ENCODE results near the gene OS9.

The OS9 gene

DNA sequence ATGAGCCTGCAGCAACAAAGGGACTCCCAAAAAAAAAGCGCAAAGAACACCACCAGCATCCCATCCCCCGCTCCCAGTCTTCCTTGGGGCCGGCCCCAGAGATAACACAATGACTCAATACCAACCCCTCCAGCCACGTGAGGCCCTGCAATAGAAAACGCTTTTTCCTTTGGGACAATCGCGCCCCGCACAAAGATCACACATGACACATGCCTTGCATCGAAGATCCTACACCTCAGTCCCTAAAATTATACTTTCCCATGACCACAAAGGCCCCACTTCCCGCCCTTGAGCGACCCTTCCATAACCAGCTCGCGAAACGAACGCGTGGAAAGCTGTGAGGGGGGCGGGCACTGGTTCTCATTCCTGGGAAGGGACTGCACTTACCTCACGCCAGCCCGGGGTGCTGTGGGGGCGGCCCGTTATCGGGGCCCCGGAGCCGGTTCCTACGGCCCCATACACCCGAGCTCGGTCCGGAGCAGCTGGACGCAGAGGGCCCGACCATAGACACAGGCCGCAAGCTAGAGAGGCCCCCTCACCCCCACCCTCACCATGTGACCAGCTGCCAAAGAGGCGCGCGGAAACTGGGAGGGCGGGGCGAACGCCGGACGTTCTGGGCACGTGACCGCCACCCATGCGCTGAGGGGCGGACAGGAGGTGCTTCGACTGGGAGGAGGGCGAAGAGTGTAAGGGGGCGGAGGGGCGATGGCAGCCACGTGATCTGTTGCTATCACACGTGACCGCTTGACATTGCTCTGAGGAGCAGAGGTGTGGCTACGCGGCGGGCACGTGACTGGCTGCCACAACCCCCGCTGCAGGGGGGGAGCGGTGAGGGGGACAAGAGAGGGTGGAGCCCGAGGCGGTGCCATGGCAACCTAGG is 58.1 kb downstream of the OS9 start, which contains the start of gene CDK4:
Gene CDK4 (minus strand): TSS at position 523 of the 880 bp plus-strand sequence. CDS start 593 bp downstream, outside the sequence.
- DNase-seq (ENCODE audit: low read depth), result peak; percentile 99

DNA sequence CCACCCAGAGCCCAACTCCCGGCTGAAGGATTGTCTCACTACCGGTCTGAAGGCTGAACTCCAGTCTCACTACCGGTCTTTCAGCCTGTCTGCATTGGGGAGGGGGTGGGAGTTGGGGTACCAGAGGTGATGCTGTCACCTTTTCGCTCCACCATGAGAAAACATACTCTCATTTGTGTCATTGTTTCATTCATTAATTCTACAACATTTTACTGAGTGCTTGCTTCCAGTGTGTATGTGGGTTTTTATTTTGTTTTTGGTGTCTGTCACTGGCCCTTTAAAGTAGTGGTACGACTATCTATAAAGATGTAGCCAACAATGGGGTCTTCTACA is 58.7 kb downstream of the OS9 start:
- no peak for DNase-seq (ENCODE audit: low read depth)

DNA sequence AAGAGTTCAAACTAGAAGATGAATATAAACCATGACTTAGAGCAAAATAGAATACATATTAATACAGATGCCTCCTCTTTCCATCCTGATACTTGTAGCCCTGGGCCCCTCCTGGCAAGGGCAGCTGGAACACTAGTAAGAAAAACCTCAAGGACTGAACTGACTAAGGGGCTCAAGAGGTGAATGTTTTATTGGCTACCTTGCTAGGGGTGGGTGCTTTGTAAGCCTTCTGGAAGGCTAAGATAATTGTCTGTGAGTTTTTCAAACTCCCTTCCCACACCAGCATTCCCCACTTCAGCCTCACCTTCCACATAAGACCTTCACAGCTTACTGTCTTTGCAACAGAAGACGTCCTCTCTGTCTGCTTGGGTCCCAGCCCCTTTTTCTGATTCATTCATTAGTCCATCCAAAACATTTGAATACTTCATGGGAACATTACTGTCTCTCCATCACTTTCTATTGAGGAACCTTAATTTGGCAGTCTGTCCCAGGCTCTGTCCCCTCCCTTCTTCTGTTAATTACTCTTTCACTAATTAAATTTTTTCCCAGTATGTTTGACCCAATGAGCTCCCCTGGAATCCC is 59.9 kb downstream of the OS9 start:
- no peak for DNase-seq (ENCODE audit: low read depth)

DNA sequence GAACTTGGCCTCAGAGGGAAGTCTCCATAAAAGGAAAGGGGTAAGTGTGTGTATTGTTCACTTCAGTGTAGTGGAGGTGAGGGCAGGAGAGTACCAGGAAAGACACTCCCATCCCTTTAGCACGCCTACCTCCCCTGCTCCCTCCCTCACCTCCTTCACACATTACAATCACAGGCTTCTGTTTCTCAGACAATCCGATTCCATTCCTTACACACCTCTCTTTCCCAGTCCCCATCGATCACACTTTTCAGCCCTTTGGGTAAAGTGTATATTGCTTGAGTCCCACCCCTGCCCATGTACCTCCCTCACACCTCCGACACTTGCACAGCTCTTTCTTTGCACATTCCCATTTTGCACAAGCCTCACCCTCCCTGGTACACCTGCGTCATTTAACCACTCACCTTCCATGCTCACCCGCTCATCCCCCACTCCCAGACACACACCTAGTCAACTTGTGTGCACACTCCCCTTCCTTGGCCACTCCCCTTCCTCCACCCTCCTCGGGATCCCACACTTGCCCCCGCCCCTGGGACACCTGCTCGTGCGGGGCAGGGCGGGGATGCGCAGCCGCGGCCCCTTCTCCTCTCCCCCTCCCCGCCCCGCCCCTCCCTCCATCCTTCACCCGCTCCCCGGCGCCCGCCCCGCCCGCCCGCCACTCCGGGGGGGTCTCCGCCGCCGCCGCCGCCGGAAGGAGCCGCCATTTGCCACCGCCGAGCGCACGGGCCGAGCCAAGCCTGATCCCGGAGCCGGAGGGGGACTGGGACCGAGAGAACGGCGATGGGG is 60.7 kb downstream of the OS9 start, which contains the start of gene MARCHF9:
Gene MARCHF9 (plus strand): TSS at position 693 of the 783 bp plus-strand sequence. CDS start 426 bp downstream, outside the sequence.
- DNase-seq (ENCODE audit: low read depth), result no peak

DNA sequence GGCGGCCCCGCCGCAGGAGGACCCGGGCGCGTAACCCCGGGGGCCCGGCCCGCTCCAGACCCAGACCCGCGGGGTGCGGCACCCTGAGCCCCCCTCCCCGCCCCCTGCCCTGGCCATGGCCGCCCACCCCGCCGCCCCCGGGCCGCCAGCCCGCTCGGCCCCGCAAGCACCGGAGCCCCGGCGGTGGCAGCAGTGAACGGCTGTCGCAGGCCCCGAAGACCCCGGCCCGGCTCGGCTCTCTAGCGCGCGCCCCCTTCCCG is 61.2 kb downstream of the OS9 start:
- DNase-seq (ENCODE audit: low read depth), result no peak

DNA sequence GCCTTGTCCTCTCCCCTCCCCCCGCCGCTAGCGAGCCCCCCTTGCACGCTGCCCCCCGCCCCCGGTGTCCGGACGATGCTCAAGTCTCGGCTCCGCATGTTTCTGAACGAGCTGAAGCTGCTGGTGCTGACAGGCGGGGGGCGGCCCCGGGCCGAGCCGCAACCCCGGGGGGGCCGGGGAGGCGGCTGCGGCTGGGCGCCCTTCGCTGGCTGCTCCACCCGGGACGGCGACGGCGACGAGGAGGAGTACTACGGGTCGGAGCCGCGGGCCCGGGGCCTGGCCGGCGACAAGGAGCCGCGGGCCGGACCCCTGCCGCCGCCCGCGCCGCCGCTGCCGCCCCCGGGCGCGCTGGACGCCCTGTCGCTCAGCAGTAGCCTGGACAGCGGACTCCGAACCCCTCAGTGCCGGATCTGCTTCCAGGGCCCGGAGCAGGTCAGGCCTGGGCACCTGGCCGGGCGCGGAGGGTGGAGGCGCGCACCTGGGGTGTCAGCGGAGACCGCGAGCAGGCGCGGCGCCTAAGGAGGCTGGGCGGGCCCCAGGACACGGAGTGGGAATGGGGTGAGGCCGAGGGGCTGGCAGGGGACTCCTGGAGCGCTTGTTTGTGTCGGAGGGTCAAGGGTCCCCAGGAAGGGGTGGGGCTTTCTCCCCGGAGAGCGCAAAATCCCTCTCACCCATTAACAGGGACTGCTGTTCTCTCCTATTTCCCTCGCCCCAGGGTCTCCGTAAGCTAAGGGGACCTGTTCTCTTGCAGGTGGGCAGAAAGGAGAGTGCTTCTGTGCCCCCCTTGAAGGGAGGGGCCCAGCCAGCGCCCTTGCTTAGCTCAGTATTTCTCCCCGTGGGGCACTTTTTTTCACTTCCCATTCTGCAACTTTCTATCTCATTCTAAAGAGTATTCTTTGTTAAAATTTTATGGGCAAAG is 61.8 kb downstream of the OS9 start:
- no peak for DNase-seq (ENCODE audit: low read depth)

DNA sequence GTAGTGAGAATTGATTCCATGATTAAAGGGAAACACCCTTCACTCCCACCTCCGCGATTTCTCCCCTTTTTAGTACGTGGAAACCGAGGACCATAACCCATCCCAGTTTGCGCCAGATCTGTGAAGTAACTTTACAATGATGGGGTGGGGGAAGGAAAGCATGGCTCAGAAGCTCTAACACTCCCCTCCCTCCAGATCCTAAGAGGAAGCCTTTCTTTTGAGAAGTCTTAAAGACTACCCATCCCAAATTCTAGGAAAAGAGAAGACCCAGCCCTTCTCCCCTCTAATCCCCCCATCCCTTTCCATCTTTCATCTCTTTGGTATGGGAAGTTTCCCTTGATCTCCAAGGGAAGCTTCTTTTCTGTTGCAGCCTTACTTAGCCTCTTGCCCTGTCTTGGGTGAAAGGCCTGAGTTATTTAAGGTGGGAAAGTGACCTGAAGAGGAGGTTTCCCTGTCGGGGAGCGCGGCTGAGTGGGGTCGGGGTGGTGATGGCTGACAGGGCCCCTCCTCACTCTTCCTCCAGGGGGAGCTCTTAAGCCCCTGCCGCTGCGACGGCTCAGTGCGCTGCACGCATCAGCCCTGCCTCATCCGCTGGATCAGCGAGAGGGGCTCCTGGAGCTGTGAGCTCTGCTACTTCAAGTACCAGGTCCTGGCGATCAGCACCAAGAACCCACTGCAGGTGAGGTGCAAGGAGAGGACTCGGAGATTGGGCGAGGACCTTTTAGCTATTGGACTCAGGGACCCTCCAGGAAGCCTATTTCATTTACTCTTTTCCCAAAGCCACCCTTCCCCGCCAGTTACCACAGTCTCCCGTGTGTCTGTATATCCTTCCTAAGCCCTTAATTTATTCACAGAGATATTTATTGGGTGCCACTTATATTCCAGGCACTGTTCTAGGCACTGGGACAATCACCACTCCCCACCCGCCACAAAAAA is 62.7 kb downstream of the OS9 start:
- DNase-seq (ENCODE audit: low read depth), result no peak

DNA sequence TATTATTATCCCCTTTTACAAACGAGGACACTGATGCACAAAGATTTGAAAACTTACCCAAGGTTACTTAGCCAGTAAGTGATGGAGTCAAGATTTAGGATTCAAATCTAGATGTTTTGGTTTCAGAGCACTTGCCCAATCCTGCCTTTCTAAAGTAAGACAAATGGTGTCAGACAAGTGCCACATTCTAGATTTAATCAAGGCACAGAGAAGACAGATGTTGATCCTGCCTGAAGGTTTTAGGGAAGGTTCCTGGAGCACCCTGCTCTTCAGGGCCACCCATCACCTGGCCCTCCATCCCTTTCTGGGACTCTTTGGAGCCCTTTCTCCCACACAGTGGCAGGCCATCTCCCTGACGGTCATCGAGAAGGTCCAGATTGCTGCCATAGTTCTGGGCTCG is 63.8 kb downstream of the OS9 start:
- no peak for DNase-seq (ENCODE audit: low read depth)

DNA sequence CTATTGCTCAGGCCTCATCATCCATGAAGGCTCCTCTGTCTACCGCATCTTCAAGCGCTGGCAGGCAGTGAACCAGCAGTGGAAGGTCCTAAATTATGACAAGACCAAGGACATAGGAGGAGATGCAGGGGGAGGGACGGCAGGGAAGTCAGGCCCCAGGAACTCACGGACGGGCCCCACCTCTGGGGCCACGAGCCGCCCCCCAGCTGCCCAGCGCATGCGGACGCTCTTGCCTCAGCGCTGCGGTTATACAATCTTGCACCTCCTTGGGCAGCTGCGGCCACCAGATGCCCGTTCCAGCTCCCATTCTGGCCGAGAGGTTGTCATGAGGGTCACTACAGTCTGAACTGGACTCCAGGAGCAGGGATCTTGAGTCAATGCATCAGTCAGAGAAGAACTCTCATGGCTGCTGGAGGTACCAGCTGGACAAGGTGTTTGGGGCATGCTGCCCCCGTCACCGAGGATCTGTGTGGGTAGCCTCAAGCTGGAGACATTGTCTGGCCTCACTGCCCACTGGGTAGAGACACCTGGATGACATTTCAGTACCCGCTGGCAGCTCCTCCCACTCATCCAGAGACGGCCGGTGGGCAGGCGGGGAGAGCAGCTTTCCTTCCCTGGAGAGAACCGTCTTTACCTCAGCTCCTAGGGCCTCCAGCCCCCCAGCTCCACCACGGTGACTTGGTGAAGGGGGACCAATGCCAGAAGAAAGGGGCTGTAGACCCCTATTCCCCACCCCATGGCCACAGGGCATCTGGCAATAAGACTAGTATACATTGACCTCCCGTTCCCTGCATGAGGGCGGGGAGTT is 64.8 kb downstream of the OS9 start:
- DNase-seq (ENCODE audit: low read depth), result no peak

DNA sequence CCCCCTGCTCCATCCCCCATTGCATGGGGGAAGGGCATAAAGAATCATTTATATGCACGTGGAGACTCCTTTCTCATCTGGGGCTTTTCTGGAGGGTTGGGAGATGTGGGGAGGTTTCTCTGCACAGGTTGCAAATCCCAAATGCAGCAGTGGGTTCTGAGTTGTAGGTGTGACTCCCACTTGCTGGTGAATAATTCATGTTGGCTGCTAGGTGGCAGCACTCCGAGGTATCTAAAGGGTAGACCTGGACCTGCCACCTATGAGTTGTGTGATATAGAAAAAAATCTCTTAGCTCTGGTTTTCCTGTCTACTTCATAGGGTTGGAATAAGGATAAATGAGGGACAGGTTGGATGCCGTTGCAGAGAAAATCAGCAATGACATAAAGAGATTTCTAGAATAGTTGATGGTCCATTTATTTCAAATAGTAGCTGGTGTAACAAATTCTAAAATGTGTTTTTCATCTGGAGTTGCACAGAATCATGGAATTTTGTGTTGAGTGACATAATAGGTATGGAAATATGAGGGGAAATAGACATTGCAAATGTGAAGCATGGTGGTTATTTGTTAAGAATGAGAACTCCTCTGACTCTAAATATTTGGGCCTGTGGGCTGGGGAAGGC is 65.5 kb downstream of the OS9 start:
- no peak for DNase-seq (ENCODE audit: low read depth)

DNA sequence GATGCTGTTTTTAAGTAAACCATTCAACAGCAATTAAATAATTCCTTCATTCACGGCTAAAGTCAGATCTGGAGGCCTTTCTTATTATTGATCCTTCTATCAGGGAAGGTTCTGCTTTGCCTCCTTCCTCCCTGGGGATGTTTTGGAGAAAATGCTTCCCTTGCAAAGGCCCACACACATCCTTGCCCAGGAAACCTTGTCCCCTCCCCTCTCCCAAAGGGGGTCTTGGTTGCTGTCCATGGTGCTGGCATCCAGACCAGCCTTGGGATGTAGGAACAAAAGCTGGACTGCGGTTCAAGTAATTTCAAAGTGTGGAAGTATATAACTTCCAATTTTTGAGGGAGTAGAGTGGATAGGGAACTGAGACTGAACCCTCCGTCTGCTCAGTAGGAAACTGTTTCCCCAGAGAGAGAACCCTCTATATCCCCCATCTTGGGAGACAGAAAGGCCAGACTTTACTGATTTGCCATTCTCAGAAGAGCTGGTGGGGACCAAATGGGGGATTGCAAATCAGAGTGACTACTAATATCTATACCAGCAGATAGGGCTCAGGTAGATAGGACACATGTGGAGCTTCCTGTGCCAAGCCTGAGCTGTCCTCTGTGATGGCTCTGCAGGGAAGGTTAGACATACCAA is 66.5 kb downstream of the OS9 start:
- no peak for DNase-seq (ENCODE audit: low read depth)

DNA sequence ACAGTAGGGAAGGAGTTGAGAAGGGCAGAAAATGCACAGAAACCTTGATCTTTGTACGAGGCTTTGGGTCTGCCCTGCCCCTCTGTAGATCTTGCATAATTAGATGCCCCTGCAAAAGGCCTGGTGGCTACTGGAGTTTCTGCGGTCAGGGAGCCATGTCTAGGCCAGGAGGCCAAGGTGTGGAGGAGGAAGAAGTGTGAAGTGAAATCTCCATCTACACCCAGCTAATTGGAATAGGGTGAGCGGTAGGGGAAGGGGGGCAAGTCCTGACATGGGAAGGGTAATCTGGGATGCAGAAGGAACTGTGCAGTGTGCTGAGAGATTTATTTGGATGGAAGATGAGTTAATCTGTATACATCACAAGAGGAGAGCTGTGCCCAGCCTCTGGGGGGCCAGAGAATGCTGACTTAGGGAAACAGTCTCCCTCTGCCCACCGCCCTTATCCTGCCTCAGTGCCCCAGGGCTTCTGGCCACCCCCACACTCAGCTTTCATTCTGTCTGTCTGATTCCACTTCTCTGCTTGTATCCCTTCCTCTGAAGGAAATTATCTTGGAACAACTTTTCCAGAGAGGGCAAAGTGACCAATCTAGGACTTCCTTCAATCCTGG is 67.6 kb downstream of the OS9 start:
- DNase-seq (ENCODE audit: low read depth), result no peak

DNA sequence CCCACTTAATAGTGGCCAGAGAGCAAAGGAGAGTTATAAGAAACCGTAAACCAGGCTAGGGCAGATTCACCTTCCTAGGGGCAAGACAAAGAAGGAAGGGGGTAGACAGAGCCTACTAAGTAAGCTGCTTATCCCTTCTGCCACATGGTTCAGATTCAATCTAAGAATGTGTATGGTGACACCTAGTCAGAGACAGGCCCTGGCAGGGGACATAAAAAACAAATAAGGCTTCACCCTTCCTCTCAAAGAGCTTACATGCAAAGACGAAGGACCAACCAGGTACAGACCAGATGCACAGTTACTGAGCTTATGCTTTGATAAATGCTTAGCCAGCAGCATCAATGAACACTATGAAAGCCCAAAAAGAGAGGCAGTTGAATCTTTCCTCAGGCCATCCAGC is 68.5 kb downstream of the OS9 start:
- no peak for DNase-seq (ENCODE audit: low read depth)

DNA sequence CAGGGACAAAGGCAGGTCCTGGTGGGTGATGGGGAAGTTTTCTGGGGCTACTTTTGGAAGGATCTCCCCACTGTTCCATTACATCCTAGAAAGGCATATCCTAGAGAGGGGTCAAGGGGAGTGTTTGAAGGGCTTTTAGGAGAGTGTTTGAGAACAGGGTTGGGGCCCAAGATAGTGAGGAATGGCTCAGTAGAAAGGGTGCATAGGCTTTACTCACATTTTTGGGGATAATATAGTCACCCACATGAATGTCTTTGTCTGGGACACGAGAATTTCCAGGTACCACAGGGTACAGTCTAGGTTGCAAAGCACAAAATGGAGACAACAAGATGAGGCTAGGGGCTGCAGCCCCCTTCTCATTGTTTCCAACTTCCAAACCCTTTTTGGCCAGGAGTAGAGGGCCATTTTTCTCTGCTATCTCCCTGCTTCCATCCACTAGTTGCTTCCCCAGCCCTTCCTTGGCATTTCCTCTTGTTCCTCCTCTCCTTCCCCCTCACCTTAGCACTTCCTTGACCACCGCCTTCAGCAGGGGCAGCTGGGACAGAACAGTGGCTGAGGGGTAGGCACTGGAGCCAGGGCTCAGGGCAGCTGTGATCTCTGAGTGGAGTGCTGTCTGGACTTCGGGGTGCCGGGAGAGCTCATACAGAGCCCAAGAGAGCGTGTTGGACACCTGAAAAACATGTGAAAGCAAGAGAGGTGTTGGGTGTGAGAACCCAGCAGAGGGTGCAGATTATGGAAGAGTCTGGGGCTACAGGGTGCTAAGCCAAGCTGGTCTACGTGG is 70.1 kb downstream of the OS9 start:
- DNase-seq (ENCODE audit: low read depth), result no peak

DNA sequence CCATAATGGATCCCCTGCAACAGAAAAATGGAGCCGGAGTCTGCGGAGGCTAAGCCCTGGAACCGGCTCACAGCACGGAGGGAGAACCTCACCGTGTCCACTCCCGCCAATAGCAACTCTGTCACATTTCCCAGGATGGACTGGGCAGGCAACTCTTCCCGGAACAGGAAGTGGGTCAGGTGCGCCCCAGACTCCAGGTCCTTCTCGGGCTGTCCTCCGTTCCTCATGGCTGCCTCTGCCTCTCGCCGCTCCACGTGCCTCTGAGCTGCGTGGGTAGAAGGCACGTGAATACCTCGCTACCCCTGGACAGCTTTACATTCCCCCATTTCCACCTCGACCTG is 70.7 kb downstream of the OS9 start:
- no peak for DNase-seq (ENCODE audit: low read depth)

DNA sequence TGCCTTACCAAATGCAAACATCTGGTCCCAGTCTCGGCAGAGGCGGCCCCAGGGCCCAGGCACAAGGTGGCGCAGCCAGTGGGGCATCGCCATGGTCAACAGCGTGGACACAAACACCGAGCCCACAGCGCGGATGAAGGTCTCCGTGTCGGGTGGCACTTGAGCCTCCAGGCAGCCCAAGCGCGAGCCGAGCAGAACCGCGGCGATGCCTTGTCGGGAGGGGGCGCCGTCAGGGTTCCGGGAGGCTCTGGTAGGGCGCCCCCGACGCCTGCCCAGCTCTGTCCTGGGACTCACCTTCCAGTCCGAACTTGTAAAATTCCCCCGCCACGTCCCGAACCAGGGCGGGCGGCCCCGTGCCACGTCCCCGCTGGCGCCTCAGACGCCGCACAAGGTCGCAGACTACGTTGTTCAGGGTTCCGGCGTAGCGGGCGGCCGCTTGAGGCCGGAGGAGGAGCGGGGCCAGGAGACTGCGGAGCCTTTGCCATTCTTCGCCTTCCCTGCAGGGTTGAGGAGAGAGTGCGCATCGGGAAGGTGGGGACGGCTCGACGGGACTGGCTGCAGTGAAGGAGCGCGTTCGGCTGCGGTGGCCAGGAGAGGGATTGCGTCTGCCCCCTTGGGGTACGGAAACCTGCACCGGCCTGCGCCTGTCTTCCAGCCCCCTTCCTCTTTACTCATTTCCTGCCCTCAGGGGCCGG is 71.2 kb downstream of the OS9 start:
- DNase-seq (ENCODE audit: low read depth), result no peak

DNA sequence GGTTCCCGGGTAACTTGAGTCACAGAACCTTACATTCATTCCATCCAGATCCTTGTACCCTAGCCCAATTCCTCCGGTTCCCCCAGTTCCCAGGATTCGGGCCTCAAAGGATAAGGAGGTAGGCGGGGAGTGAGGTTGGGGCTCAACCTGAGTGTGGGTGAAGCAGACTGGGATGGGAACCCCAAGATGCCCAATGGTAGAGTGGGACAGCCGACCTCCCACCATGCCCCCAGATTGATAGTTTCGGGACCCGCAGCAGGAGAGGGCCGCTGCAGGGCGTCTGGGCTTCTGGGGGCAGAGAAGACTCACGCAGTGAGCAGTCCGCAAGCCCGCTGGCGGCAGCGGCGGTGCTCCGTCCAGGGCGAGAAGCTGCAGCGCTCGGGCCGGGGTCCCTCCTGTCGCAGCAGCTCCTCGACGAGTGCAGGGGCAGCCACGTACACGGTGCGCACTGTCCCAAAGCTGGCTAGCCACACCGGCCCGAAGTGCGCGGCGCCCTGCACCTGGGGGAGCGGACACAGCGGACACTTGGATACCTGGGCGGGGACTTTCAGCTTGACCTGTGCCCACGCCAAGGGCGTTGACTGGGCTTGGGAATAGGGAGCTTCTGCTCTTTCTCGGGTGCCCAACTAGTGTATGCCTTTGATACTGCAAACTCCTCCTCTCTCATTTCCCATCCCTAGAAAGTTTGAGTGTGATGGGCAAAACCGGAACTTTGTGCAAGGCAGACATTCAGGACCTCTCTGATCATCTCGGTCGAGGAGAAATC is 71.9 kb downstream of the OS9 start:
- no peak for DNase-seq (ENCODE audit: low read depth)

Measured in non-pigmented ciliary epithelial cell (primary cell).